Spleen (tissue), 11 donors: ENCODE data around the gene MKS1. TPM values are rescaled to one million over a fixed set of nuclear protein-coding genes. Genes with fewer than 3 reads are reported as not detected.

Experiments used
- DNase-seq: peaks from one replicate; pipeline ENCODE4 v3.0.0-alpha.2; 2020
- H3K27ac ChIP-seq, 8 donors: fragments of 200-600 bp; sonication (generic) in 7 of 8; 1 replicate in 4 of 8; 2 replicates in 4 of 8; pipeline versions ENCODE4 v1.5.0 to v1.8.0; 2016 to 2021; ENCODE audit warnings: inconsistent platforms in 4 of 8, mild to moderate bottlenecking in 4 of 8, moderate library complexity in 1 of 8
- H3K27me3 ChIP-seq, 7 donors: fragments of 200-600 bp; sonication (generic) in 6 of 7; replicated peaks in 1 of 7; 1 replicate in 4 of 7; 2 replicates in 3 of 7; pipeline versions ENCODE4 v1.5.0 to v1.8.0; 2016 to 2021; ENCODE audit warnings: inconsistent platforms in 3 of 7, mild to moderate bottlenecking in 1 of 7
- H3K36me3 ChIP-seq, 6 donors: fragments of 200-600 bp; sonication (generic) in 5 of 6; 1 replicate in 4 of 6; 2 replicates in 2 of 6; pipeline versions ENCODE4 v1.5.0 to v1.8.0; 2016 to 2021; ENCODE audit warnings: inconsistent platforms in 2 of 6
- H3K4me1 ChIP-seq, 6 donors: fragments of 200-600 bp; sonication (generic) in 5 of 6; 1 replicate in 3 of 6; 2 replicates in 3 of 6; pipeline versions ENCODE4 v1.5.0 to v1.8.0; 2016 to 2021; ENCODE audit warnings: inconsistent platforms in 3 of 6
- H3K4me3 ChIP-seq, 8 donors: fragments of 200-600 bp; sonication (generic) in 7 of 8; 1 replicate in 4 of 8; 2 replicates in 4 of 8; pipeline versions ENCODE4 v1.5.0 to v1.8.0; 2016 to 2021; ENCODE audit warnings: inconsistent platforms in 4 of 8, mild to moderate bottlenecking in 4 of 8, moderate library complexity in 2 of 8
- H3K9me3 ChIP-seq, 8 donors: fragments of 200-600 bp; sonication (generic) in 7 of 8; 1 replicate in 4 of 8; 2 replicates in 4 of 8; pipeline versions ENCODE4 v1.5.0 to v1.8.0; 2016 to 2021; ENCODE audit warnings: inconsistent platforms in 4 of 8
- POLR2A ChIP-seq, 3 donors: fragments of 450-650 bp; IDR thresholded peaks; one replicate each; pipeline ENCODE4 v1.5.1; 2017; ENCODE audit warnings: antibody characterized with exemption in 3 of 3, mild to moderate bottlenecking in 1 of 3
- POLR2AphosphoS5 ChIP-seq, 3 donors: sonication (generic); formaldehyde crosslinking; IDR thresholded peaks; one replicate each; pipeline ENCODE4 v1.5.1; 2017; ENCODE audit warnings: antibody characterized with exemption in 3 of 3
- WGBS, 5 donors: extraction: QIAGEN DNeasy Blood & Tissue Kit in 3 of 5; methylation state at CpG; one replicate each; pipeline versions ENCODE4 v1.1.5 to v1.1.7; 2013 to 2018; 5-methylcytosine and 5-hydroxymethylcytosine counted together
- intact Hi-C: fragments of 100-400 bp; cut with DNase I; formaldehyde crosslinking; loops from one replicate; pipeline ENCODE4 v1.15.0; 2023; ENCODE audit warnings: low total_unique reads
- polyA plus RNA-seq, 3 donors: library from polyadenylated mRNA; stranded (reverse); fragments of 200-250 nt; gene quantifications; one replicate each; pipeline ENCODE4 v1.2.1, GENCODE V29; 2013
- total RNA-seq, 7 donors: library from RNA; depleted of rRNA in 3 of 7; stranded (reverse); fragments of >200 nt in 3 of 7; fragmentation: NEBNext Ultra II Directional in 4 of 7; extraction: Animal tissue kit (Norgen Biotek cat#: 25700) in 4 of 7; gene quantifications; one replicate each; pipeline versions ENCODE4 v1.1.0 to v1.2.1, GENCODE V29; 2016 to 2021
- TF ChIP-seq, protein P1 (sequence below), 11 experiments: fragments of 200-600 bp in 7 of 11; fragments of 450-650 bp in 4 of 11; sonication (generic) in 4 of 11; IDR thresholded peaks in 8 of 11; conservative IDR thresholded peaks in 3 of 11; 1 replicate in 7 of 11; 2 replicates in 4 of 11; pipeline versions ENCODE4 v1.4.0 to v1.8.0; 2016 to 2021; ENCODE audit warnings: antibody characterized with exemption in 11 of 11, inconsistent platforms in 4 of 11, mild to moderate bottlenecking in 1 of 11
- donor health status: healthy with polysubstance abuse.
- donor health status: DM: no; HTN: no; CAD: no; lungs with moderate emphysema.
- donor health status: DM: no; HTN: no; CAD: no.
- donor health status: Bipolar disorder and iron deficiency.
- donor health status: healthy.
- donor health status: DM: no; HTN: no; CAD: no.
- donor health status: DM: yes; HTN: yes; CAD: no.

The MKS1 gene
- total and polyA plus RNA-seq, 10 donors, result 8.1 to 17.1 (median 13.0) TPM

DNA sequence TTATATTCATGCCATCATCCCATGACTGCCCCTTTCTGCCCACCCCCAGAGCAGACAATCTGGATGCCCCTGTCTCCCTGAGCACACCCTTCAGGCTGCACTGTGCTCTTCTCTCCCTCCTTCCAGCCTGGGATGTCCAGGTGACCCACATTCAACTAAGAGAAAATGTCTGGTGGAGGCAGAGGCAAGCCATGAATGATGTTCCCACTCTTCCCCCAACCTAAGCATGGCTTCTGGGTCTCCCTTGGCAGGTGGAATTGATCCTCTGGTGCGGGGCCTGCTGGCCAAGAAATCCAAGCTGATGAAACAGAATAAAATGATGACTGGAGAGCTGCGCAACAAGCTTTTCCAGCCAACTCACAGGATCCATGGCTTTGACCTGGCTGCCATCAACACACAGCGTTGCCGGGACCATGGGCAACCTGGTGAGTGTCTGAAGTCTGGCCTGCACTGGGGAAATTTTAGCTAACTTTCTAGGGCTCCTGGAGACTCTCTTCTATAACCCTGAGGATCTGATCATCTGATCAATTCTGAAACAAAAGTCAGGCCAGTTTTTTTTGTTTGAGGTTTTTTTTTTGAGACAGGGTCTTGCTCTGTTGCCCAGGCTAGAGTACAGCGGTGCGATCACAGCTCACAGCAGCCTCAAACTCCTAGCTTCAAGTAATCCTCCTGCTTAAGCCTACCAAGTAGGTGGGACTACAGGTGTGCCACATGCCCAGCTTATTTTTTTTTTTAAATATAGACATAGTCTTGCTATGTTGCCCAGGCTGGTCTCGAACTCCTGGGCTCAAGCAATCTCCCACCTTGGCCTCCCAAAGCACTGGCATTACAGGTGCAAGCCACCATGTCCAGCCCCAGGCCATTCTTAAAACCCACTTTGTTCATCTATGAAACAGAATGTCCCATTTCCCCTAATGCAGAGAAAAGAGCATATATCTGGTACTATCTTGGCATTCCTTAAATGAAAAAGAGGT lies 47.1 kb upstream of the MKS1 start:
- WGBS, 5 donors, result 68 to 89% (median 80%) methylated on average over 7 of the region's 7 CpGs
- H3K27ac ChIP-seq, result no peak overlapping the region
- no peak overlapping the region for H3K4me3 ChIP-seq
- no peaks in the 10 kb centered on the region for H3K36me3 ChIP-seq
- H3K27me3 ChIP-seq, result peaks cover 0 to 44% (median 24%) of the 10 kb centered on the region in 7 donors
- intact Hi-C loops, result no loop called here
- peak; percentile 10 for DNase-seq
- no peaks in the 10 kb centered on the region for H3K4me1 ChIP-seq
- H3K9me3 ChIP-seq, result no peaks in the 10 kb centered on the region
- TF ChIP-seq POLR2AphosphoS5 (IDR thresholded peaks at IDR 0.05) (no peak), POLR2A (IDR thresholded peaks at IDR 0.05) (no peak)
- TF ChIP-seq, protein P1, sequence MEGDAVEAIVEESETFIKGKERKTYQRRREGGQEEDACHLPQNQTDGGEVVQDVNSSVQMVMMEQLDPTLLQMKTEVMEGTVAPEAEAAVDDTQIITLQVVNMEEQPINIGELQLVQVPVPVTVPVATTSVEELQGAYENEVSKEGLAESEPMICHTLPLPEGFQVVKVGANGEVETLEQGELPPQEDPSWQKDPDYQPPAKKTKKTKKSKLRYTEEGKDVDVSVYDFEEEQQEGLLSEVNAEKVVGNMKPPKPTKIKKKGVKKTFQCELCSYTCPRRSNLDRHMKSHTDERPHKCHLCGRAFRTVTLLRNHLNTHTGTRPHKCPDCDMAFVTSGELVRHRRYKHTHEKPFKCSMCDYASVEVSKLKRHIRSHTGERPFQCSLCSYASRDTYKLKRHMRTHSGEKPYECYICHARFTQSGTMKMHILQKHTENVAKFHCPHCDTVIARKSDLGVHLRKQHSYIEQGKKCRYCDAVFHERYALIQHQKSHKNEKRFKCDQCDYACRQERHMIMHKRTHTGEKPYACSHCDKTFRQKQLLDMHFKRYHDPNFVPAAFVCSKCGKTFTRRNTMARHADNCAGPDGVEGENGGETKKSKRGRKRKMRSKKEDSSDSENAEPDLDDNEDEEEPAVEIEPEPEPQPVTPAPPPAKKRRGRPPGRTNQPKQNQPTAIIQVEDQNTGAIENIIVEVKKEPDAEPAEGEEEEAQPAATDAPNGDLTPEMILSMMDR (IDR thresholded peaks at IDR 0.05 in 8 of 11, conservative IDR thresholded peaks at IDR 0.05 in 3 of 11), result no peak

- peaks cover 0 to 49% (median 26%) of the 10 kb centered on the region in 7 donors for H3K27me3 ChIP-seq
- no peaks in the 10 kb centered on the region for H3K36me3 ChIP-seq
- H3K4me1 ChIP-seq, result no peaks in the 10 kb centered on the region
- no peak overlapping the region for H3K27ac ChIP-seq
- DNase-seq, result no peak
- intact Hi-C loops, result no loop called here
- TF ChIP-seq, protein P1 (IDR thresholded peaks at IDR 0.05 in 8 of 11, conservative IDR thresholded peaks at IDR 0.05 in 3 of 11), result no peak
- TF ChIP-seq POLR2A (IDR thresholded peaks at IDR 0.05), result no peak
- no peak for TF ChIP-seq POLR2AphosphoS5 (IDR thresholded peaks at IDR 0.05)
- H3K4me3 ChIP-seq, result no peak overlapping the region
- WGBS, 5 donors, result 61 to 77% (median 69%) methylated on average over 4 of the region's 4 CpGs
- no peaks in the 10 kb centered on the region for H3K9me3 ChIP-seq
Measured at GRCh38 chr17:58265271-58265670, 46.2 kb upstream of the MKS1 start.

DNA sequence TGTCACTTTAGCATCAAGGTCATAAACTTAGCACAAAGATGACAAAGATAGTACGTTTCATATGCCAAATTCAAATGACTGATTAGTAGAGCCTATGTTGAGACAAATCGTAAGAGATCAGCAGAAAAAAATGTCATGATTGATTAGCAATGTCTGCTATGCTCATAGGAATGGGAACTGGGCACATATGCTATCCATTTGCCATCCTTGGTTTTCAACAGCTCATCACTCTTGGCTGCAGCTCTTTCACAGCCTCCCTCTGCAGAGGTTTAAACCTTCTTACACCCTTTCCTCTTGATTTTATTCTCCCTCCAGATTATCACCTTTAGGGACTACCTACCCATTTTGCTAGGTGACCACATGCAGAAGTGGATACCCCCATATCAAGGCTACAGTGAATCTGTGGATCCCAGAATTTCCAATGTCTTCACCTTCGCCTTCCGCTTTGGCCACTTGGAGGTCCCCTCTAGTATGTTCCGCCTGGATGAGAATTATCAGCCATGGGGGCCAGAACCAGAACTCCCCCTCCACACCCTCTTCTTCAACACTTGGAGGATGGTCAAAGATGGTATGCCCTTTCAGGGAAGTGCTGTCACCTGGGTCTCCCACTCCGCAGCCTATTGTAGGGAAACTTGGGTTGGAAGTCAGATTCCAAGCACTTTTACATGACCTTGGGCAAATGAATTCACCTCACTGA lies 45.5 kb upstream of the MKS1 start:
- 79 to 82% (median 82%) methylated on average over 6 of the region's 6 CpGs for WGBS, 5 donors
- H3K27me3 ChIP-seq, result peaks cover 0 to 56% (median 32%) of the 10 kb centered on the region in 7 donors
- TF ChIP-seq, protein P1 (IDR thresholded peaks at IDR 0.05 in 8 of 11, conservative IDR thresholded peaks at IDR 0.05 in 3 of 11), result no peak
- TF ChIP-seq POLR2AphosphoS5 (IDR thresholded peaks at IDR 0.05) (no peak), POLR2A (IDR thresholded peaks at IDR 0.05) (no peak)
- no peak overlapping the region for H3K4me3 ChIP-seq
- no peaks in the 10 kb centered on the region for H3K4me1 ChIP-seq
- intact Hi-C loops, result no loop called here
- H3K27ac ChIP-seq, result no peak overlapping the region
- H3K9me3 ChIP-seq, result no peaks in the 10 kb centered on the region
- no peak for DNase-seq
- H3K36me3 ChIP-seq, result no peaks in the 10 kb centered on the region

- intact Hi-C loops, result no loop called here
- Histone ChIP-seq H3K4me3 (no peak overlapping the region), H3K36me3 (no peaks in the 10 kb centered on the region), H3K27ac (no peak overlapping the region), H3K4me1 (no peaks in the 10 kb centered on the region), H3K27me3 (peaks cover 0 to 57% (median 32%) of the 10 kb centered on the region in 7 donors), H3K9me3 (no peaks in the 10 kb centered on the region)
- peak; percentile 10 for DNase-seq
- WGBS, 5 donors, result 78 to 88% (median 85%) methylated on average over 1 of the region's 1 CpG
- TF ChIP-seq POLR2AphosphoS5 (IDR thresholded peaks at IDR 0.05) (no peak), POLR2A (IDR thresholded peaks at IDR 0.05) (no peak)
- TF ChIP-seq, protein P1 (IDR thresholded peaks at IDR 0.05 in 8 of 11, conservative IDR thresholded peaks at IDR 0.05 in 3 of 11), result no peak
Measured at GRCh38 chr17:58263773-58264172, 44.7 kb upstream of the MKS1 start.
